Measurements from ENCODE around the gene IQSEC1. TPM values are rescaled to one million over a fixed set of nuclear protein-coding genes. Genes with fewer than 3 reads are reported as not detected.

Gene IQSEC1
- total and polyA plus RNA-seq, 2 of the 8 experiments (the other 6 are each of a cell fraction or from before 2014, with no cell fraction given), result 6.8 to 28.8 TPM

GRCh38 chr3:13023971-13024764, 49.1 kb downstream of the IQSEC1 start:
- POLR2A ChIA-PET (ENCODE audit: partially characterized antibody), result interaction anchor here (1.2 kb wide), 1 partner anchor 15 kb away, joined by 3 read pairs; no protein-coding TSS in a partner anchor
- peaks cover 2% of the 10 kb centered on the region; the same call in 1 of the 2 replicates for H3K79me1 ChIP-seq (ENCODE audit: low read depth, low read length)
- no peaks in the 10 kb centered on the region for H3K79me2 ChIP-seq (ENCODE audit: control insufficient read depth in 1 of 2, insufficient read depth in 2 of 2, low read length in 2 of 2)
- H2BK15ac ChIP-seq (ENCODE audit: low read length), result no peak overlapping the region
- no peak overlapping the region for H3K9ac ChIP-seq (replicated peaks in 1 of 4; ENCODE audit: extremely low read depth in 1 of 4, low read depth in 3 of 4, low read length in 3 of 4)
- CTCF ChIA-PET (ENCODE audit: partially characterized antibody), result interaction anchor here (0.8 to 7.5 kb wide), 2 partner anchors 10 to 26 kb away, joined by 4 to 71 read pairs; no protein-coding TSS in a partner anchor
- H2BK5ac ChIP-seq (ENCODE audit: low read depth, low read length), result no peak overlapping the region
- 89 to 100% methylated on average over 1 to 6 of the region's 6 CpGs for WGBS, 2 experiments (ENCODE audit: extremely low coverage in 1 of 2, insufficient coverage in 1 of 2, insufficient read length in 1 of 2, insufficient replicate concordance in 2 of 2, low coverage in 1 of 2, low lambda C conversion rate in 2 of 2, missing lambda C conversion rate in 1 of 2)
- no peak overlapping the region for H3K23ac ChIP-seq (ENCODE audit: insufficient read length)
- no peak overlapping the region for H4K5ac ChIP-seq (ENCODE audit: insufficient read length, low read depth, low read length)
- no peak overlapping the region for H2AFZ ChIP-seq (ENCODE audit: low read length)
- H3K9me3 ChIP-seq (ENCODE audit: insufficient read depth in 2 of 2, low read depth in 1 of 2, low read length in 1 of 2), result no peaks in the 10 kb centered on the region
- no peak overlapping the region for H2BK120ac ChIP-seq (replicated peaks; ENCODE audit: low read depth, low read length)
- no peaks in the 10 kb centered on the region; a peak in 2 of 7 replicates for H3K27me3 ChIP-seq (replicated peaks in 1 of 4; ENCODE audit: control insufficient read depth in 3 of 4, extremely low read depth in 1 of 4, insufficient read depth in 3 of 4, low read length in 3 of 4)
- DNase-seq (ENCODE audit: low read depth in 1 of 2, low spot score in 2 of 2), result no peak
- no peak overlapping the region for H4K8ac ChIP-seq (ENCODE audit: extremely low read depth, insufficient read depth, low read length)
- H3K27ac ChIP-seq (ENCODE audit: low read depth, low read length), result no peak overlapping the region
- FAIRE-seq, result no peak
- no peak overlapping the region for H2BK20ac ChIP-seq (ENCODE audit: low read length)
- H3K4me3 ChIP-seq (ENCODE audit: extremely low read depth in 1 of 4, insufficient read depth in 2 of 4, low read depth in 3 of 4, low read length in 4 of 4), result no peak overlapping the region
- H3K18ac ChIP-seq (ENCODE audit: extremely low read depth, low read length), result no peak overlapping the region
- H3K14ac ChIP-seq (ENCODE audit: insufficient read length), result no peak overlapping the region
- no peak overlapping the region for H3K4ac ChIP-seq (replicated peaks; ENCODE audit: insufficient read length, low read depth, low read length)
- H3K4me2 ChIP-seq (ENCODE audit: insufficient read depth in 1 of 2, low read depth in 2 of 2, low read length in 2 of 2), result no peak overlapping the region
- TF ChIP-seq SIN3A (conservative IDR thresholded peaks at IDR 0.05 in 1 of 2, IDR thresholded peaks at IDR 0.05 in 1 of 2; ENCODE audit: low read depth in 1 of 2, low read length in 2 of 2), result no peak
- TF ChIP-seq NANOG (IDR thresholded peaks at IDR 0.05; ENCODE audit: insufficient read depth, low read depth, low read length, poor library complexity, severe bottlenecking), result no peak
- TF ChIP-seq CBX8 (IDR thresholded peaks at IDR 0.05; ENCODE audit: borderline replicate concordance, low read depth, low read length), result no peak
- no peak for TF ChIP-seq KDM5A (IDR thresholded peaks at IDR 0.05; ENCODE audit: low read length)
- no peak for TF ChIP-seq CREB1 (IDR thresholded peaks at IDR 0.05)
- no peak for TF ChIP-seq GABPA (IDR thresholded peaks at IDR 0.05; ENCODE audit: borderline replicate concordance, insufficient read depth, low read length)
- no peak for TF ChIP-seq E2F6 (IDR thresholded peaks at IDR 0.05)
- TF ChIP-seq TAF1 (IDR thresholded peaks at IDR 0.05; ENCODE audit: low read depth, low read length), result no peak
- TF ChIP-seq SRF (IDR thresholded peaks at IDR 0.05; ENCODE audit: low read depth, low read length), result no peak
- no peak for TF ChIP-seq CHD2 (IDR thresholded peaks at IDR 0.05; ENCODE audit: low read length)
- TF ChIP-seq FOSL1 (IDR thresholded peaks at IDR 0.05; ENCODE audit: insufficient read depth, low read depth, low read length), result no peak
- no peak for TF ChIP-seq POLR2AphosphoS5 (IDR thresholded peaks at IDR 0.05; ENCODE audit: low read depth, low read length)
- peak overlapping the region; percentile 54 for H3K56ac ChIP-seq (replicated peaks; ENCODE audit: insufficient read length, low read depth, low read length)
- H3K36me3 ChIP-seq (ENCODE audit: control insufficient read depth in 2 of 4, insufficient read depth in 4 of 4, low read length in 3 of 4), result no peaks in the 10 kb centered on the region
- H3K4me1 ChIP-seq (replicated peaks in 1 of 4; ENCODE audit: control insufficient read depth in 3 of 4, insufficient read depth in 4 of 4, low read length in 3 of 4), result peaks cover 0 to 21% (median 14%) of the 10 kb centered on the region in 4 experiments; a peak in 5 of 7 replicates
- H4K91ac ChIP-seq (replicated peaks; ENCODE audit: insufficient read length, low read length), result no peak overlapping the region
- no peaks in the 10 kb centered on the region for H4K20me1 ChIP-seq (replicated peaks in 1 of 2; ENCODE audit: control insufficient read depth in 1 of 2, insufficient read depth in 2 of 2, low read length in 2 of 2)
- H2AK5ac ChIP-seq (ENCODE audit: low read depth, low read length), result 0 out of 2 replicates have a peak overlapping the region, but pooled peaks have one; percentile 86
- H2BK12ac ChIP-seq (ENCODE audit: low read depth, low read length), result no peak overlapping the region
- H3K23me2 ChIP-seq (ENCODE audit: low read depth, low read length), result peaks cover 9% of the 10 kb centered on the region
